Activated naive CD4-positive, alpha-beta T cell treated with anti-CD3 and anti-CD28 coated beads, Interleukin-2, amount 50 U/mL, for 24 hours (primary cell): ENCODE results near the gene SS18.

ENCODE experiments used
- H3K27ac Mint-ChIP-seq: one replicate; pipeline ENCODE4 v1.8.0; 2021; ENCODE audit warnings: mild to moderate bottlenecking, mixed read lengths
- H3K27me3 Mint-ChIP-seq: one replicate; pipeline ENCODE4 v1.8.0; 2021; ENCODE audit warnings: mixed read lengths
- H3K36me3 Mint-ChIP-seq: one replicate; pipeline ENCODE4 v1.8.0; 2021; ENCODE audit warnings: mixed read lengths
- H3K4me1 Mint-ChIP-seq: one replicate; pipeline ENCODE4 v1.8.0; 2021; ENCODE audit warnings: mixed read lengths
- H3K4me3 Mint-ChIP-seq: one replicate; pipeline ENCODE4 v1.8.0; 2021; ENCODE audit warnings: mild to moderate bottlenecking, mixed read lengths
- H3K9me3 Mint-ChIP-seq: one replicate; pipeline ENCODE4 v1.8.0; 2021; ENCODE audit warnings: mixed read lengths

Gene SS18

GRCh38 chr18:26039203-26039602 lies 51.2 kb downstream of the SS18 start:
- H3K4me1 Mint-ChIP-seq: peaks cover 29% of the 10 kb centered on the region
- H3K9me3 Mint-ChIP-seq: no peaks in the 10 kb centered on the region
- H3K27me3 Mint-ChIP-seq: no peaks in the 10 kb centered on the region
- no peak overlapping the region for H3K4me3 Mint-ChIP-seq
- no peak overlapping the region for H3K27ac Mint-ChIP-seq
- H3K36me3 Mint-ChIP-seq: peaks cover 22% of the 10 kb centered on the region

- peaks cover 28% of the 10 kb centered on the region for H3K36me3 Mint-ChIP-seq
- no peaks in the 10 kb centered on the region for H3K9me3 Mint-ChIP-seq
- H3K27ac Mint-ChIP-seq: no peak overlapping the region
- no peak overlapping the region for H3K4me3 Mint-ChIP-seq
- H3K27me3 Mint-ChIP-seq: no peaks in the 10 kb centered on the region
- peaks cover 14% of the 10 kb centered on the region for H3K4me1 Mint-ChIP-seq
These were observed 53.8 kb downstream of the SS18 start for GRCh38 chr18:26036635-26037034.

GRCh38 chr18:26034850-26035497 lies 55.4 kb downstream of the SS18 start:
- H3K27ac Mint-ChIP-seq: peak overlapping the region; percentile 30
- peaks cover 4% of the 10 kb centered on the region for H3K4me1 Mint-ChIP-seq
- no peaks in the 10 kb centered on the region for H3K27me3 Mint-ChIP-seq
- no peak overlapping the region for H3K4me3 Mint-ChIP-seq
- peaks cover 37% of the 10 kb centered on the region for H3K36me3 Mint-ChIP-seq
- no peaks in the 10 kb centered on the region for H3K9me3 Mint-ChIP-seq

GRCh38 chr18:26022585-26022984 lies 67.8 kb downstream of the SS18 start:
- Mint-ChIP-seq H3K27ac (no peak overlapping the region), H3K36me3 (peaks cover 51% of the 10 kb centered on the region), H3K4me3 (no peak overlapping the region), H3K4me1 (peaks cover 20% of the 10 kb centered on the region), H3K27me3 (no peaks in the 10 kb centered on the region), H3K9me3 (peaks cover 4% of the 10 kb centered on the region)

- no peak overlapping the region for H3K27ac Mint-ChIP-seq
- peaks cover 17% of the 10 kb centered on the region for H3K4me1 Mint-ChIP-seq
- H3K27me3 Mint-ChIP-seq: no peaks in the 10 kb centered on the region
- H3K4me3 Mint-ChIP-seq: no peak overlapping the region
- H3K9me3 Mint-ChIP-seq: peaks cover 4% of the 10 kb centered on the region
- H3K36me3 Mint-ChIP-seq: peaks cover 50% of the 10 kb centered on the region
These were observed 69.2 kb downstream of the SS18 start for GRCh38 chr18:26021061-26021754.

- Mint-ChIP-seq H3K27me3 (no peaks in the 10 kb centered on the region), H3K36me3 (peaks cover 31% of the 10 kb centered on the region), H3K27ac (no peak overlapping the region), H3K4me3 (no peak overlapping the region), H3K9me3 (peaks cover under 1% of the 10 kb centered on the region), H3K4me1 (peaks cover 6% of the 10 kb centered on the region)
These were observed 72.5 kb downstream of the SS18 start for GRCh38 chr18:26017929-26018328.

- no peak overlapping the region for H3K27ac Mint-ChIP-seq
- no peaks in the 10 kb centered on the region for H3K27me3 Mint-ChIP-seq
These were observed 76.0 kb downstream of the SS18 start for GRCh38 chr18:26014462-26014861.

GRCh38 chr18:26008619-26009018 lies 81.8 kb downstream of the SS18 start:
- H3K4me1 Mint-ChIP-seq: no peaks in the 10 kb centered on the region
- no peaks in the 10 kb centered on the region for H3K27me3 Mint-ChIP-seq
- H3K4me3 Mint-ChIP-seq: no peak overlapping the region
- peaks cover 4% of the 10 kb centered on the region for H3K36me3 Mint-ChIP-seq
- H3K9me3 Mint-ChIP-seq: no peaks in the 10 kb centered on the region
- no peak overlapping the region for H3K27ac Mint-ChIP-seq

More at GRCh38 chr18:26014462-26014861, 76.0 kb downstream of the SS18 start:
- no peaks in the 10 kb centered on the region for H3K9me3 Mint-ChIP-seq
- no peaks in the 10 kb centered on the region for H3K4me1 Mint-ChIP-seq
- peaks cover 23% of the 10 kb centered on the region for H3K36me3 Mint-ChIP-seq
- H3K4me3 Mint-ChIP-seq: no peak overlapping the region

GRCh38 chr18:26008096-26008495 lies 82.3 kb downstream of the SS18 start:
- no peaks in the 10 kb centered on the region for H3K27me3 Mint-ChIP-seq
- H3K9me3 Mint-ChIP-seq: no peaks in the 10 kb centered on the region
- peaks cover 4% of the 10 kb centered on the region for H3K36me3 Mint-ChIP-seq
- H3K4me1 Mint-ChIP-seq: no peaks in the 10 kb centered on the region
- no peak overlapping the region for H3K27ac Mint-ChIP-seq
- H3K4me3 Mint-ChIP-seq: no peak overlapping the region

- Mint-ChIP-seq H3K27me3 (no peaks in the 10 kb centered on the region), H3K36me3 (no peaks in the 10 kb centered on the region), H3K4me3 (no peak overlapping the region), H3K4me1 (no peaks in the 10 kb centered on the region), H3K9me3 (no peaks in the 10 kb centered on the region), H3K27ac (no peak overlapping the region)
These were observed 84.5 kb downstream of the SS18 start for GRCh38 chr18:26005950-26006349.

- Mint-ChIP-seq H3K27ac (no peak overlapping the region), H3K36me3 (no peaks in the 10 kb centered on the region), H3K9me3 (no peaks in the 10 kb centered on the region), H3K27me3 (no peaks in the 10 kb centered on the region), H3K4me1 (no peaks in the 10 kb centered on the region), H3K4me3 (no peak overlapping the region)
These were observed 85.6 kb downstream of the SS18 start for GRCh38 chr18:26004832-26005231.

- Mint-ChIP-seq H3K9me3 (peaks cover 5% of the 10 kb centered on the region), H3K27ac (no peak overlapping the region), H3K27me3 (no peaks in the 10 kb centered on the region), H3K4me1 (no peaks in the 10 kb centered on the region), H3K4me3 (no peak overlapping the region), H3K36me3 (peaks cover 6% of the 10 kb centered on the region)
These were observed 86.6 kb downstream of the SS18 start for GRCh38 chr18:26003817-26004216.

GRCh38 chr18:26003356-26003755 lies 87.1 kb downstream of the SS18 start:
- Mint-ChIP-seq H3K4me3 (no peak overlapping the region), H3K9me3 (peaks cover 5% of the 10 kb centered on the region), H3K27me3 (no peaks in the 10 kb centered on the region), H3K36me3 (peaks cover 7% of the 10 kb centered on the region), H3K27ac (no peak overlapping the region), H3K4me1 (no peaks in the 10 kb centered on the region)

- Mint-ChIP-seq H3K27me3 (no peaks in the 10 kb centered on the region), H3K9me3 (peaks cover 5% of the 10 kb centered on the region), H3K27ac (no peak overlapping the region), H3K36me3 (peaks cover 7% of the 10 kb centered on the region), H3K4me1 (no peaks in the 10 kb centered on the region), H3K4me3 (no peak overlapping the region)
These were observed 88.0 kb downstream of the SS18 start for GRCh38 chr18:26002375-26002910.

GRCh38 chr18:25998461-25998860 lies 92.0 kb downstream of the SS18 start:
- no peaks in the 10 kb centered on the region for H3K4me1 Mint-ChIP-seq
- H3K27ac Mint-ChIP-seq: no peak overlapping the region
- peaks cover 5% of the 10 kb centered on the region for H3K9me3 Mint-ChIP-seq
- no peak overlapping the region for H3K4me3 Mint-ChIP-seq
- H3K36me3 Mint-ChIP-seq: peaks cover 7% of the 10 kb centered on the region
- H3K27me3 Mint-ChIP-seq: no peaks in the 10 kb centered on the region

GRCh38 chr18:25992566-25992965 lies 97.8 kb downstream of the SS18 start:
- Mint-ChIP-seq H3K9me3 (no peaks in the 10 kb centered on the region), H3K36me3 (no peaks in the 10 kb centered on the region), H3K27ac (no peak overlapping the region), H3K4me1 (no peaks in the 10 kb centered on the region), H3K27me3 (peaks cover 2% of the 10 kb centered on the region), H3K4me3 (no peak overlapping the region)
